ENCODE measurements around the gene MRRF. TPM values are rescaled to one million over a fixed set of nuclear protein-coding genes. Genes with fewer than 3 reads are reported as not detected.

Gene MRRF
- total RNA-seq, 4 donors from 2014 or later: 23.5 to 44.7 (median 38.9) TPM

DNA sequence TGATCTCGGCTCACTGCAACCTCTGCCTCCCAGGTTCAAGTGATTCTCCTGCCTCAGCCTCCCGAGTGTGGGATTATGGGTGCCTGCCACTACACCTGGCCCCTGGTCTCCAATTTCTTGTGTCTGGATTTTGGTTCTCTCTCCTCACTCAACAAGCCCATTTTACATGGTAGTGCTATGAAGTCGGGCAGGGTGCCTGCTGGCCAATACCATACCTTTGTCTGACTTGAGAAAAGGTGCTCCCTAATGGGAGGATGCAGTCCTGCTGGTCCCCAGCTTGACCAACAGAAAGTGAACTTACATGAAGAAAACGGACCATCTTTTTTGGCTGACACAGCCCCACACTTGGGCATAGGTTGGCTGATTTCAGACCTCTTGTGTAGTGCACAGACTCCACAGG lies 84.5 kb downstream of the MRRF start:
- H3K36me3 ChIP-seq: no peaks in the 10 kb centered on the region
- no peak for DNase-seq
- H3K27me3 ChIP-seq: no peaks in the 10 kb centered on the region
- no peak for TF ChIP-seq POLR2A (IDR thresholded peaks at IDR 0.05)
- TF ChIP-seq, protein P1, sequence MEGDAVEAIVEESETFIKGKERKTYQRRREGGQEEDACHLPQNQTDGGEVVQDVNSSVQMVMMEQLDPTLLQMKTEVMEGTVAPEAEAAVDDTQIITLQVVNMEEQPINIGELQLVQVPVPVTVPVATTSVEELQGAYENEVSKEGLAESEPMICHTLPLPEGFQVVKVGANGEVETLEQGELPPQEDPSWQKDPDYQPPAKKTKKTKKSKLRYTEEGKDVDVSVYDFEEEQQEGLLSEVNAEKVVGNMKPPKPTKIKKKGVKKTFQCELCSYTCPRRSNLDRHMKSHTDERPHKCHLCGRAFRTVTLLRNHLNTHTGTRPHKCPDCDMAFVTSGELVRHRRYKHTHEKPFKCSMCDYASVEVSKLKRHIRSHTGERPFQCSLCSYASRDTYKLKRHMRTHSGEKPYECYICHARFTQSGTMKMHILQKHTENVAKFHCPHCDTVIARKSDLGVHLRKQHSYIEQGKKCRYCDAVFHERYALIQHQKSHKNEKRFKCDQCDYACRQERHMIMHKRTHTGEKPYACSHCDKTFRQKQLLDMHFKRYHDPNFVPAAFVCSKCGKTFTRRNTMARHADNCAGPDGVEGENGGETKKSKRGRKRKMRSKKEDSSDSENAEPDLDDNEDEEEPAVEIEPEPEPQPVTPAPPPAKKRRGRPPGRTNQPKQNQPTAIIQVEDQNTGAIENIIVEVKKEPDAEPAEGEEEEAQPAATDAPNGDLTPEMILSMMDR (IDR thresholded peaks at IDR 0.05): no peak
- no peak overlapping the region for H3K27ac ChIP-seq
- H3K9me3 ChIP-seq: no peaks in the 10 kb centered on the region
- peaks cover 0 to 3% of the 10 kb centered on the region in 2 donors for H3K4me1 ChIP-seq
- intact Hi-C loops (cut with DNase I; ENCODE audit: low total_unique reads): no loop called here
- no peak overlapping the region for H3K4me3 ChIP-seq

DNA sequence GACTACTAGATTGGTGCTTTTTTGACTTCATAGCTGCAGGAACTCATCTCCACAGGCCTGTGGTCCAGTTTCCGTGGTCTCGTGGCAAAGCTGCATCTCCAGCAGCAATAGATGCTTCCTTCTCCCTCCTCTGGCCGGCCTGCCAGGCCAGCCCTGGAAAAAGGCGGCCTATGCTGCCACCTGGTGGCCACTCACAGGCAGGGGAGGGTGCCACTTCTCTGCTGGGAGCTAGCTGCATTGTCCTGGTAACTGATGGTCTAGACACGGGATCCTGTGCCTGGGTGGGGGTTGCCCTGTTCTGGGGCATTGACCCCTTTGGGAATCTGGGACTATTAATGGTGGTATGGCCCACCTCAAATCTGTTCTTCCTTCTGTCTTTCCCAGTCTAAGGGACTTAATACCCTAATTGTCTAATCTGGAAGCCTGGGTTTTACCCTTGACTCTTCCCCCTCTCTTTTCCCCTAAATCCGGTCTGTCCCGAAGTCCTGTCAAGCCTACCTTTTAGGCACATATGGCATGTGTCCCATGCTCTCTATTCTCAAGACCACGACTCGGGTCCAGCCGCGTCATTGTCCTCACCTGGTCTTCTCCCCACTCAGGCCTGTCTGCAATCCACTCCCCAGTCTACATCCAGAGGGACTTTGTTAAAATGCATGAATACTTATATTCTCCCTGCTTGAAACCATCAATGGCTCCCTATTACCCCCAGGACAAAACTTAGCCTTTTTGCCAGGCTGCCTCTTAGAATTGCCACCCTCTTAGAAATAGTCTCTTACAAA lies 86.1 kb downstream of the MRRF start:
- no peaks in the 10 kb centered on the region for H3K36me3 ChIP-seq
- TF ChIP-seq, protein P1 (IDR thresholded peaks at IDR 0.05): peak; percentile 91 to 98 (median 96)
- TF ChIP-seq POLR2A (IDR thresholded peaks at IDR 0.05): no peak
- no peaks in the 10 kb centered on the region for H3K27me3 ChIP-seq
- H3K4me1 ChIP-seq: peaks cover 0 to 3% of the 10 kb centered on the region in 2 donors
- intact Hi-C loops (cut with DNase I; ENCODE audit: low total_unique reads): loop anchor here (2.0 kb wide), 1 partner anchor 228 kb away; no protein-coding TSS in a partner anchor
- no peak overlapping the region for H3K27ac ChIP-seq
- no peak overlapping the region for H3K4me3 ChIP-seq
- no peaks in the 10 kb centered on the region for H3K9me3 ChIP-seq
- peak; percentile 71 to 80 for DNase-seq

DNA sequence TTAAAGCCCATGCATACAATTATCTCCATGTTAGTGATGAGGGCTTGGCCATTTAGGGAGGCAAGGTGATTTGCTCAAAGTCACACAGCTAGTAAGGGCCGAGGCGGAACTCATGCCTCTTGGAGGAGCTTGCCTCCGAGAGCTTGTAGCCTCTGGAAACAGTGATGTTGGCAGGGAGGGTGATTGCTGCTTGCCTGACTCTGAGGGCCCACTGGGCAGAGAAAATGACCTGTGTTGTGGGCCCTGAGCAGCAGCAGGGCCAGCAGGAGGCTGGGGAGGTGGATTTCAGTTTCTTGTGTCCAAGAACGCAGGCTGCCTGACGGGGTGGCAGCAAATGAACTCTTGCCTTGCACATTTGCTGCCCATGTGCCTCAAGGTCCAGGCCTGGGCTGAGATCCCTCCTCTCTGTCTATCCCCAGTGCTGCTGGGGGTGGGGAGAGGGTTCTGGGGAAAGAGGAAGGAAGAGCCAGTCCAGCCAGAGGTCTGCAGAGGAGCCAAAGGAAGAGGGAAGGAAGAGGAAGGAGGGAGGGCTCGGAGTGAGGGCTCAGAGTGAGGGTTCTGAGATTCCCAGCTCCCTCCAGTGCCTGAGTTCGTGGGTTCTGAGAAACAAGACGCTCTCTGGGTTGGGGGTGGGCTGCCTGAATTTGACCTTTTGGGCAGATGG lies 90.0 kb downstream of the MRRF start:
- DNase-seq: no peak
- H3K27me3 ChIP-seq: no peaks in the 10 kb centered on the region
- no peaks in the 10 kb centered on the region for H3K4me1 ChIP-seq
- no peak overlapping the region for H3K4me3 ChIP-seq
- no peaks in the 10 kb centered on the region for H3K36me3 ChIP-seq
- no peaks in the 10 kb centered on the region for H3K9me3 ChIP-seq
- H3K27ac ChIP-seq: no peak overlapping the region
- no peak for TF ChIP-seq POLR2A (IDR thresholded peaks at IDR 0.05)
- TF ChIP-seq, protein P1 (IDR thresholded peaks at IDR 0.05): no peak
- intact Hi-C loops (cut with DNase I; ENCODE audit: low total_unique reads): no loop called here

DNA sequence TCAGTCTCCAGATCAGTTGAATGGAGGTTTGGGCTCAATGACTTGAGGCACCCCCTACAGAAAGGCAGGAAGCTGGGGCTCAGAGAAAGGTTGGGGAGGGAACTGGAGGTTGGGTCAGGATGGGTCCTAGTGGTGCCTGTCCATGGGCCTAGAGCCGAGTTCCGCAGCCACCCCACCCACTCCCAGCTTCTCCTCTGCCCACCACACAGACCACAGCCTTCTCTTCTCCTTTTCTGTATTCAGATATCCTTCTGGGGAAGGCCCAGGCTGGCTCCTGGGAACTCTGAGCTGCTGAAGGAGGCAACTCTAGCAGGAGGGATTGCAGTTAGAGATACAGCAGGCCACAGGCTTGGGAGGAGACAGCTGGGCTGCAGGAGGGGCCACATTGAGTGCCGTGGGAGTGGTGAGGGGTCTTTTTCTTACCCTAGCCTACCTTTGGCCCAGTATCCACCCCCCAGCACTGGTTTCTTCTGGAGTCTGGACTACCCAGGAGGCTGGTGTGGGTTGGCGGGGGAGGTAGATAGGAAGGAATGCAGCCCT lies 90.7 kb downstream of the MRRF start:
- intact Hi-C loops (cut with DNase I; ENCODE audit: low total_unique reads): no loop called here

More for the DNA sequence above, 90.7 kb downstream of the MRRF start:
- H3K9me3 ChIP-seq: no peaks in the 10 kb centered on the region
- no peak for TF ChIP-seq POLR2A (IDR thresholded peaks at IDR 0.05)
- TF ChIP-seq, protein P1 (IDR thresholded peaks at IDR 0.05): no peak
- H3K4me1 ChIP-seq: no peaks in the 10 kb centered on the region
- H3K36me3 ChIP-seq: no peaks in the 10 kb centered on the region
- no peak overlapping the region for H3K27ac ChIP-seq
- no peak overlapping the region for H3K4me3 ChIP-seq
- no peak for DNase-seq
- H3K27me3 ChIP-seq: no peaks in the 10 kb centered on the region

All from uterus (tissue), 4 donors.